Activated CD4-positive, alpha-beta T cell treated with anti-CD3 and anti-CD28 coated beads, Interleukin-2, Interleukin-4, amounts not matched to agents 100 ng/mL and 50 ng/mL, durations not matched to agents 16 hours and 8 hours (primary cell): Measurements from ENCODE around the gene PACRGL.
A peak's percentile ranks its signal among the peaks of the same experiment; 100 is the strongest.

Experiments used
- DNase-seq: peaks from one replicate; pipeline ENCODE4 v3.0.0-alpha.2; 2020; ENCODE audit warnings: low spot score

Gene PACRGL

DNA sequence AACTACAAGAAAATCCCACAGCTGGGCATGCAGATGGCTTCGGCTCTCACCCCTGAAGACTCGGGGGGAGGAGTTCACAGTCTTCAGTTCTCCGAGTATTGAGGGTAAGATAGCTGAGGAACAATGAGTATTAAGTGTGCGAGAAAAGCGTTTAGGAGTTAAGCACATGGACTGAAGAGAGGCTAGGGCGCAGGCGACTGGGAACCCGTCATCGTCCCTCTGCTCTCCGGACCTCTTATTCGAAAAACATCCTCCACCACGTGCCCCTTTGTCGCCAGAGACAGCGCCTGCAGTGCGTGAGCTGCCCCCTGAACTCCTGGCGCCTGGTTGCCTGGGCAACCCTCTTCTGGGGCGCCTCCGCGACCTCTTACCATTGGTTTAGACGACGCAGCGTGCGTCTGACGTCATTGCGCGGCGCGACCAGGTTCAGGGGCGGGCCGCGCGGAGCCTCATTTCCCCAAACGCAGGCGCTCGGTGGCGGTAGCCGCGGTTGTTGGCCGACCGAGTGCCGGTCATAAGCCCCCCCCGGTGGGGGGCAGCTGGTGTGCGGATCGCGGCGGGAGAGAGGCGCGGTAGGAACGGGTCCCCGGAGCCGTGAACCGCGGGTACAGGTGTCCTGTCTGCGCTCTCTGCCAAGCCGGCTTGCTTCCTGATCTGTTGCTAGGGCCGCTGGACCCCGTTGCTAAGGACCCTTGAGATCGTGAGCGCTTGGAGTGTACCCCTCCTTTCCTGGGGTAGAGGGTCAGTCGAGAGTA lies at the start of gene PACRGL:
TSS of gene PACRGL (plus strand) at position 452 of the 755 bp plus-strand sequence. CDS start 4,024 bp downstream, outside the sequence.
- peak; percentile 92 for DNase-seq

DNA sequence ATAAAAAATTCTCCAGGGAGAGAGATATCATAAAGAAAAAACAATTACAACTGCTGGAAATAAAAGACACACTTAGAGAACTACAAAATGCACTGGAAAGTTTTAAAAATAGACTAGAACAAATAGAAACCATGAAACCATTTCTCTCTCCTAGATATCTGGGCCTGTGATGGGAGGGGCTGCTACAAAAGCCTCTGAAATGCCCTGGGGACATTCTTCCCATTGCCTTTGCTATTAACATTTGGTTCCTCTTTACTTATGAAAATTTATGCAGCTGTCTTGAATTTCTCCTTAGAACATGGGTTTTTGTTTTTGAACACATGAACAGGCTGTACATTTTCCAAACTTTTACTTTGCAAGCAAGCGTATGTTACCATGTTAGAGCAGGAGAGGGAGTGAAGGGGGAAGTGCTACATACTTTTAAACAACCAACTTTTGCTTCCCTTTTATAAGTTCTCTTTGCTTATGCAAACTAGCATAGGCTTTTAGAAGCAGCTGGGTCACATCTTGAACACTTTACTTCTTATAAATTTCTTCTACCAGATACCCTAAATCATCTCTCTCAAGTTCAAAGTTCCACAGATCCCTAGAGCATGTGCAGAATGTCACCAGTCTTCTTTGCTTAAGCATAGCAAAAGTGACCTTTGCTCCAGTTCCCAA lies 47.9 kb upstream of the PACRGL start:
- no peak for DNase-seq

DNA sequence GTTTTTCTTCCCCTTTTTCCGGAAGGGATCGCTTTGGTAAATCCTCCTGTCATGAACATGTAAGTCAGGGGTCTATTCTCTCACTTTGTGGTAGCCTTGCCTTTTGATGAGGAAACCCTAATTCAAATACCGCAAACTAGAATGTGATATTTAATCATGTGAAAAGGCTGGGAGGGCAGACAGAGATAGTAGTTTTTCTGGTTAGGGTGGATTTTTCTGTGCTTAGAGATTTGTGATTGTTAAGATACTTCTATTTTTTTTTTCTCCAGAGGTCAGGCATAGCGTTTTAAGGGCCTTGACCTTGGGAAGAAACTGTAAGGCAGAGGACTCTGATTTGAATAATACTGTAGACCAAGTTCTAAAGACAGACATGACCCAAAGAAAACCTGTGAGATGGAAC lies 41.8 kb upstream of the PACRGL start:
- no peak for DNase-seq

DNA sequence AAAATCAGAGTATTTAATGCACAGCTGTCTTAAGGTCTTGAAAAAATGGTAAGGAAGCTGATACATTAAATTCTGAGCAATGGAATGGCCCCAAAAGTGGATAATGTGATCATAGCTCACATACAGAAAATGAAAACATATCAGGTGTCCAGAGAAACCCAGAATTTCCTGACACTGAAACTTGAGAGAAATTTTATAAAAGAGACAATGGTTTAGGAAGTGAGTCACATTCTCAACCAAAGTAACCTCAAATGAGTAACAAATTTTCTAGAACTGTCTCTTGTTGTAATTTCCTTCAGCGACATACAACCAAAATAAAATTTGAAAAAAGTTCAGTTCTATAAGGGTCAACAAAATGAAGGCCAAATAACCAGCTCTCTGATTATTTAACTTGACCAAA lies 37.4 kb upstream of the PACRGL start:
- no peak for DNase-seq

DNA sequence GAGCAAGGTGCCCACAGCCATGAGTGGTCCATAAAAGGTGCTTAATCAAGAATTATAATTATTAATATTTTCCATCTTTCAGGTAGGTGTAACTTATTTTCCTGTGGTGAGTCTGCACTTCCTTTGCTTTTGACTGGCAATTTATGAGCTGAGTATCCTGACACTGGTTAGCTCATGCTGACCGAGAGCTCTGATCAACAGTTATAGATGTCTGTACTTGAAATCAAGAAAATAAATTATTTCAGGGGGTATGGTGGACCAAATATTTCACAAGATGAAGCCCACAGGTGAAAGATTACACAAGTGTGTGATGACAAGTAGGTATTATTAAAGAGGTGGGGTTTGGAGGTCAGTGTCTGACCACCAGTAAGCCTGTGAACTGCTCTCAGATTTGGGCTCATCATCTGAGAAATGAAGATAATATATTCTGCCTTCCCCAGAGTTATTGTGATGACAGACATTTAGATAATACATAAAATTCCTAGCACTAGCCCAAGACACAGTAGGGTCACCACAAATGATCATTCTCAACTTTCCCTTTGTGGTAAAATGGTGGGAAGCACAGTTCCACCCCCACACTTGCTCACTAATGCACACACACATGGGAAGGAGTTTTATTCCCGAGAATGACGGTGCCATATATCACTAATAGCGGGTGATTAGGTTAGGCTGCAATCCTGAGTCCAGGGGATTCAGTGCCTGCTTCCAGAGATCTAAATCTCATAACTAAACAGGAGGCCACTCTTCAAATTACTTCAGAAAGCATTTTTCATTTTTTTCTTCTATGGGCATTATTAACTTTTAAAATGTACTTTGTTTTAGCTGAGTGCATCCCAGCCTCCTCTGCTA lies 34.0 kb upstream of the PACRGL start:
- no peak for DNase-seq

DNA sequence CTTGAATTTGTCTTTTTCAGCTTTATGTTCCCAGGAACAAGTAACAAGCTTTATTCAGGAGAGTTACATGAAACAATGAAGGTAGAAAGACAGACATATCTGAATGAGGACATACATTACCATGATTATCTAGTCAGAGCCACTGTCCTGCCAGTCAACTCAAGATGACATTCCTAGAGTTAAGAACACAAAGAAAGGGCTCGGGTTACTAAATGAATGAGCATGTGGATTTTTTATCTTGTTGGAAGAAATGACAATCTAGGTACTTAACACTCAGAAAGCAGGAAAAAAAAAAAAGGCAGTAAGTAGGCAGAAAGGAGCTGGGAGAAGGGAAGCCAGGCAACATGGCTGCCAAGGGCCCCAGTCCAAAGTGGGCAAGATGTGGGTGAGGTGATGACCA lies 28.0 kb upstream of the PACRGL start:
- DNase-seq, result no peak

DNA sequence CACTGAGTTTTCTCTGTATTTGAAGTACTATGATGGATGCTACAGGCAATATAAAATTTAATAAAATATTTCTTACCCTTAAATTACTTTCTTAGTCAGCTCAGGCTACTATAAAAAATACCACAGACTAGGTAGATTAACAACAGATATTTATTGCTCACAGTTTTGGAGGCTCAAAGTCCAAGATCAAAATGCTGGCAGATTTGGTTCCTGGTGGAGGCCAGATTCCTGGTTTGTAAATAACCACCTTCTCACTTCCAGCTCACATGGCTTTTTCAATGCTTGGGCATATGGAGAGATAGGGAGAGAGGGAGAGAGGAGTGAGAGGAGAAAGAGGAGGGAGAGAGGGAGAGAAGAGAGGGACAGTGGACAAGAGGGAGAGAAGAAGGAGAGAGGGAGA lies 24.5 kb upstream of the PACRGL start:
- DNase-seq, result no peak

DNA sequence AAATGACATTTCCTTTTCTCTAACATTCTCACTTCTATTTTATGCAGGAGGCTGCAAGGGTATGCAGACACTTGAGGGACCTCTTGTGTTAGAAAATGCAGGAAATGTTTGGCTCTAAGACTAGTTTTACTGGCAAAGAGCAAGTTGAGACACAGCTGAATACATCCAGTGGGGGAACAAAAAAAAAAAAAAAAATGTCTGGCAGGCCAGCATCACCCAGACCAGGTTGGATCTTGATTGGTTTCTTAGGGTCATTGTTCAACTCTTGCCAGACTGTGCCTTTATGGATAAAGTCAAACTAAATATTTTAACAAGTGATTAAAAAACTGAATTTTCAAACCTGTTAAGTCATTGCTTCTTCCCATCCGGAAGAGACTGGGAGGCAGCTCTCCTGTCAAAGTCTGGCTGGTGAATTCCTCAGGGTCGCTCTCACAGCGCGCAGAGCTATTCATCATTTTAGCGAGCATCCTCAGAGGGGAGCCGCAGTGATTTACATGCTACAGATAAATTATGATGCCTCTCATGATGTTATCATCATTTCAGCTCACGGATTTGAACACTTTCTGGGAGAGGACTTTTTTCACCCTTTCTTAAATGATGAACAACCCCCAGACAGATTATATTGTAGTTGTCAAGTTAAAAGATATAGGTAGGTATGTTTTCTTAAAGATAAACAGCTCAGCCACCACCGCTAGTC lies 23.6 kb upstream of the PACRGL start:
- no peak for DNase-seq

DNA sequence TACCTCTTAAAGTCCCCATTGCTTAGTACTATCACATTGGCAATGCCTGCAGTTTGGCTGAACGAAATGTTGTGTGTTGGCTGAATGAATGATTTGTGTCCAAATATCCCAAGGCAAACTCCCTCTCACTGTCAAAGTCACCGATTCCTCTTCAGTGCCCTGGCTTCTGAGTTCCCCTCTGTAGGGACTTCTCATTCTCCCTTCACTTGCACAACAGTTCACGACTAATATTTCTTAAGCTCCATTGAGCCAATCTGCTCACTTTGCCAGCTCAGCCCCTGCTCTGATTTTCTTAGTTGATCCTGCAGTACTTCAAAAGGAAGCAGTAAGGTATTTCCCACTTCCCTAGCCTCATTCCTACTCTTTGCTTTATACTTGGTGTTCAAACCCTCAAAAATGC lies 21.9 kb upstream of the PACRGL start:
- DNase-seq, result no peak

DNA sequence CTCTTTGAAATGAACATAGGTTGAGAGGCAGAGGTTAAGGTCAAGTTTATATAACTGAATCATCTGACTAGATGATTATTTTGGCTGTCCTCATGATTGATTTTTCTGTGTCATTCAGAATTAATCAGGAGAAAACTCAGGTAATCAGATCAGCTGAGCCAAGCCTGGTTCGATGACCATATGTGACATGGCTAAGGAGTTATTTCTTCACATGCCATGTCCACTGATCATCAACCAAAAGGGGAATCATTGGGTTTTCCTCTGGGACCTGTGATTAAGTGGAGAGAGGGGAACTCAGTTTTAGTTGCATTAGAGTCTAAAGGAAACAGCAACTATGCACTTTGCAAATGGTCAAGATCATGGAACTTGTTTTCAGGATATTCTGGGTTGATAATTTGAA lies 20.3 kb upstream of the PACRGL start:
- DNase-seq, result no peak

DNA sequence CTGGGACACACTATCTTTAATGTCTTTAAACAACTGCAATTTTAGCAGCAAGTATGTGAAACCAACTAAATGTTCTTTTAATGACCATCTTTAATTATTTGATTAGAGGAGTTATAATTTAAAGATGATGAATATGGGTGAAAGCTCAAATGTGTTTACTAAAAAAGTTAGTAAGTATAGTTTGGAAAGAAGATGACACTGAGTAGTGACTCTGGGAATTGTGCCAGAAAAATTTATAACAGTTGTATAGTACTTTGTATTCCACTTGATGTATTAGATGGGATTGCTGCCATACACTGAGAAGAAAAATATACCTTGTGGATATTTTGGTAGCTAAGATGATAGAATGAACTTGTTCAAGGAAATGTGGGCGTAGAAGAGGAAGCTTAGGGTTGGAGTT lies 19.5 kb upstream of the PACRGL start:
- DNase-seq, result no peak

DNA sequence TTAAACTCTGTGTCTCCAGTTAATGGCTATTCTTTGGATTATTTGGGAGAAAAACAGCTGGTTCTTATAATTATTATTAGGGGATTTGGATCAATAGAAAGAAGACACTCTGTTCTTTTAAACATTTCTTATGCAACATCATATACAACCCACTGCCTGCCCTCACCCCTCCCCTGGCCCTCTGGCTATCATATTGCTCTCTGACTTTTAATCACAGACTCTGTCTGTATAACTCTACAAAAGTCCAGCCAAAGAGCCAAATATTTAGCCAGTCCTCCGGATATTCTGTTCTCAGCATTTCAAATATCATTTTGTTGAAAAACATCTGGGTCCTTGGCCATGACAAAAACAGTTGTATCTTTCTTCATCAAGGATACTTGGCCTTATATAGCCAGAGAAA lies 19.0 kb upstream of the PACRGL start:
- DNase-seq, result no peak

DNA sequence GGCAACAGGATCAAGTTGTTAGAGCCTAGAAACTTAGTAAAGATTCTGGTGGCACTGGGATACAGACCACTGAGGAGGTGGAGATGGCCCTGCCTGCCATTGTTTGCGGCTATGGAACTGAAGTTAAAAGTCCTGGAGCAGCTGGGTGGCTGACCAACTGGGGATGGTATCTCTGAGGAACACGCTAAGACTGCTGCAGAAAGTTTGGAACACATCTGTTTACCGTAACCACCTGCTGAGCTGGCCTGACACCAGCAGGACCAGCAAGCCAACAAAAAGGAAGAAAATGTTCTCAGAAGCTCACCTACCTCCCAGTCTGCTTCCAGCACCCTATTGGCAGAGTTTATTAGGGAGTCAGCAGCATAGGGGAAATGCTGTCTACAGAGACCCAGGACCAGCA lies 17.4 kb upstream of the PACRGL start:
- no peak for DNase-seq

DNA sequence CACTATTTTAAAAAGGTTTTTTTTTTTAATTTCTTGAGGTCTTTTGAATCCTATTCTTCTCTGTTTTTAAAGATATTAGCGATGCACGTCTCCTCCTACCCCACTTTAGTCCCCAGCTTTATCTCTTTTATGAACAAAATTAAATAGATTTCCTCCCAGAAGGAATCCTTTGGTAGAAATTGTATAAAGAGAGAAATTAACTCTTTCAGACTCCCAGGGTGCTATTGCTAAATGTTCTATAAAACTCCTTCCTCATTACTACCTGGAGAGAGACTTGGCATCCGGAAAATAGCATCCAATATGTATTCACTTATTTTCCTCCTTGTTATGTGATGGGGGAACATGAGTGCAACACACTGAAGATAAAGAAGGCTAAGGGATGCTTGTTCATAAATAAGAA lies 16.5 kb upstream of the PACRGL start:
- no peak for DNase-seq

DNA sequence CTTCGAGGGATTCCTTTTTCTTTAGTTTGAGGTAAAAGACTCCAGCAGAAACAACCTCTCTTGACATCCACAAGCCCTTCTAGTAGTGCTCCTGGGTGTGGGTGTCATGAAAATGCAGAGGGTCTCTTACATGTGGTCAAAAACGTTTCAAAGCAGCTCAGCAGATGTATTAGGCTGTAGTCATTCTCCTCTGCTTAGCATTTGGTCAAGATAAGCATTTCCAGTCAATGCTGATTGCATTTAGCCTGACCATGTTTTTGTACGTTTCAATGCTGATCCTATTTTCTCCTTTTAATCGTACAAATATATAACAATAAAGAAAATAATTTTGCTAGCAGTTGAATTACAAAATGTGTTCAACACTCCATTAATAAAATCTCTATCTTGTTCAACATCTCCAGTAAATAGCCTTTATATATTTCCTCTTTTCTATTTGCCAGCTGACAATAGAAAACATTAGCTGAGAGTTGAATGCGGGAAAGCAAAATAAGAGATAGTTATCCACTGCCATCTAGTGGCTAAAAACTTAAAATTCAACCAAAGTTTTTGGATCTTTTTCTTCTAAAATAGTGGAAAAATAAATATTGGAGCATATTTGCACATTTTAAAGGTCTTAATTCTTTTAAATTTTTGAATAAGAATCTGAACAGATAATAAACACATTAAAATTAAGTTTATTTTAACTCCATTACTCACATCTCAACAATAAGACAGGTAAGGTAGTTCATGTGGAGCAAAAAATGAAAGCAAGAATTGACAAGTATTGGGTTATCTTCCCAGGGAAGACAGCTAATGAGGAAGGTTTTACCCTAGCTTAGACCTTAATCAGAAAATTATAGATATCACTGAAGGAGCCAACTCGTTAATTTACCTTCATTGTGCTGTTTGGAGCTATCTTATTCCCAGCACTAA lies 15.2 kb upstream of the PACRGL start:
- peak; percentile 13 for DNase-seq

DNA sequence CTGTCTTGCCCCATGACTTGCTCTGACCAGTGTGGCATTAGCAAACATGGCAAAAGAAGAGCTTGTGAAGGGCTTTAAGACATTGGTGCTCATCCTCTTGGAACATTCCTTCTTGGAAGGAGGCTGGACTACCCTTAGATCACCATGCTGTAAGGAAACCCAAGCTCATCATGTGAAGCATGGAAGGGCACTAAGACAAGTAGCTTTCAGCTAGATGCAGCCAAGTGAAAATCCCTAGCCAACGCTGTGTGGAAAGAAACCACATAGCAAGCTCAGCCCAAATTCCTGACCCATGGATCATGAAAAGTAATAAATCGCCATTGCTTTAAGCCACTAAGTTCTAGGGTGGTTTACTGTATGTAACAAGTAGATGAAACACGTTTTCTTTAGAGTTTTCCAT lies 12.4 kb upstream of the PACRGL start:
- DNase-seq, result no peak

DNA sequence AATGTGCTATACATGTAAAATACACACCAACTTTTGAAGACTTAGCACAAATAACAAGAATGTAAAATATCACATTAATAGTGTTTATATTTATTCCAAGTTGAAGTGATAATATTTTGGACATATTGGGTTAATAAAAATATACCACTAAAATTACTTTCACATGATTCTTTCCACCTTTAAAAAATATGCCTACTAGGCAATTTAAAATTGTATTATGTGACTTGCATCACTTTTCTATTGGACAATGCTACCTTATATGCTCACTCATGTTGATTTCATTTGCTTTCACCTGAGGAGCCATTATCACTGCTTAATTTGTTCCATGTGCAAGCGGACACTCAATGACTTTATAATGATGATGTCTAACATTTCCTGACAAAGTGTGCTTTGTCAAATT lies 3.4 kb upstream of the PACRGL start:
- DNase-seq, result no peak

DNA sequence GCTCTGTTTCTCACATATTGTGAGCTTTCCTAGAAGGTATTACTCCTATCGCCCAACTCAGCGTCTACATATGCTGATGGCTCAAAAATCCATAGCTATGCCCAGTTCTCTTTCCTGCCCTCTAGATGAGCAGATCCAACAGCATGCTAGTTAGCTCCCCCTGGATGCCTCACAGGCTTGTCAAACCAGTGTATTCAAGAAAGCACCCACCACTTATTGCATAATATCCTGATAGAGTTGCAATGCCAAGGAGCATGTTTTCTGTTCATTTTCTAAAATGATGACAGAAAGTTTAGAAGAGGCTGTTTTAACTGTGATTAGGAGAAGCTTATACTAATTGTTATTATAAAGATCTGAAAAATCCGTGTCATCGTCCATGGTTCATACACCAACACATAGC lies 1.9 kb upstream of the PACRGL start:
- no peak for DNase-seq

DNA sequence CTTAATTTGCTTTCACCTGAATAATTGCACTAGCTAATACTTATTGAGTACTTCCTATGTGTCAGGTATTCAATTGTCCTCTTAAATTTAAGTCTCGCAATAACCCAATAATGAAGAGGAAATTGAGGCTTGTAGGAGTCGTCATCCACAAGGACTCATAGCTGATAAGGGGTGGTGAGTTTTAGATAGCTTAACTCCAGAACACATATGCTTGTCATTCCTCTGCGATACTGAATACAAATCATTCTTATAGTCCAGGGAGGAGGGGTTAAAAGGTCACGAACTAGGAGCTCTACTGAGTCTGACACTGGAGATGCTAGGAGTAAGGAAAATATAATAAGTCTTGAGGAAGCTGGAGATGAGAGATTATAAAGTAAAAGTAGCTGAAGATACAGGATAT lies 1.4 kb upstream of the PACRGL start:
- DNase-seq, result no peak

DNA sequence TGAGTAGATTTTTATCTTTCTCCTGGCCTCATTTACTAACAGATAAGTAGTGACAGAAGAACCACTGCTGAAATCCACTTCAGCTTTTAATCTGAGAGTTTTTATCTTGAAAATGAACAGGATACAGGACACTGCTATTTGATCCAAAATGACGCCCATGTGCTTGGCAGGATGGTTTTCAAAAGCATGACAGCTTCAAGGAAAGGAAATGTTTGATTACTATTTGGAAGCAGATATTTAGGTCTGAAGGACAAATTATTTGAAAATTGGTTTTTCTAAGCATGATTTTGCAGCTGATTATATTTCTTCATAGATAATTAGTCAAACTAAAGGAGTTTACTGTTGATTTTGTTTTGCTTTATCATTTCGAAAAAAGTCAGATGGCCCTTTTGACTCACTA lies 11.1 kb downstream of the PACRGL start:
- no peak for DNase-seq

DNA sequence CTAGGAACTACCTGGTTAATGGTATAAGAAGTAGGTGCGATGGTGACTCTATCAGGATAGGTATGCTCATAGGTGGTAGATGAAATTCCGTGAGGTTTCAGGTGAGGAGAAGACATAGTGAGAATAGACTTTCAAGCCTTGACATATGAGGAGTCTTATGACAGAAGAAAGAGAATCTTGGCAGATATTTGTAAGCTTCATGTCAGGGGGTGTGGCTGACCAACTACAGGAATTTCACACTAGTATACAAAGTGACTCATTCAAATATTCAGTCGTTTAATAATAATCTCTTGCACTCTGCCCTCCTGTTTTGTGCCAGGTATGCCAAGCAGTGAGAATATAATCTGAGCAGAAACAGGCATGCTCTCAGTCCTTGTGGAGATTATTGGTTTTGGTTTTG lies 22.8 kb downstream of the PACRGL start:
- no peak for DNase-seq
